Bone marrow (tissue), 2 donors: ENCODE measurements around the gene MICALL2.
A peak's percentile ranks its signal among the peaks of the same experiment; 100 is the strongest.

Experiments
- DNase-seq, 2 donors: peaks; one replicate each; lab custom pipeline; 2025; lab: John Stamatoyannopoulos, UW

Gene MICALL2

GRCh38 chr7:1468203-1468602, 8.9 kb upstream of the MICALL2 start:
- no peak for DNase-seq

- no peak for DNase-seq
Observed at GRCh38 chr7:1466524-1467271, 7.4 kb upstream of the MICALL2 start.

- DNase-seq = no peak
Observed at GRCh38 chr7:1464694-1465093, 5.4 kb upstream of the MICALL2 start.

GRCh38 chr7:1463676-1464223, 4.5 kb upstream of the MICALL2 start:
- DNase-seq = no peak

- no peak for DNase-seq
Observed at GRCh38 chr7:1461646-1462375, 2.5 kb upstream of the MICALL2 start.

GRCh38 chr7:1460821-1461645, 1.8 kb upstream of the MICALL2 start:
- no peak for DNase-seq

GRCh38 chr7:1459920-1460820, 900 bp upstream of the MICALL2 start:
- DNase-seq = peak in 1 of 2 donors; percentile 33

GRCh38 chr7:1459512-1459892, 232 bp upstream of the MICALL2 start:
- peak; percentile 91 to 95 for DNase-seq

GRCh38 chr7:1457949-1458682, 1.2 kb downstream of the MICALL2 start:
- no peak for DNase-seq

GRCh38 chr7:1457059-1457948, 2.0 kb downstream of the MICALL2 start:
- no peak for DNase-seq

- DNase-seq = no peak
Observed at GRCh38 chr7:1455955-1456354, 3.3 kb downstream of the MICALL2 start.

GRCh38 chr7:1455241-1455939, 3.9 kb downstream of the MICALL2 start:
- no peak for DNase-seq

- DNase-seq = no peak
Observed at GRCh38 chr7:1454542-1454941, 4.7 kb downstream of the MICALL2 start.

GRCh38 chr7:1452205-1452604, 7.1 kb downstream of the MICALL2 start:
- DNase-seq = no peak

GRCh38 chr7:1450987-1451386, 8.3 kb downstream of the MICALL2 start:
- no peak for DNase-seq

- DNase-seq = no peak
Observed at GRCh38 chr7:1450431-1450830, 8.8 kb downstream of the MICALL2 start.

GRCh38 chr7:1449951-1450350, 9.3 kb downstream of the MICALL2 start:
- no peak for DNase-seq

- DNase-seq = no peak
Observed at GRCh38 chr7:1449501-1449900, 9.8 kb downstream of the MICALL2 start.

- no peak for DNase-seq
Observed at GRCh38 chr7:1448958-1449357, 10.3 kb downstream of the MICALL2 start.
